HG03442 (cell line): ENCODE results near the gene EPC2.

Experiments
- ATAC-seq: cut with Tn5 transposase; IDR thresholded peaks from one replicate; pipeline ENCODE4 v1.9.1; 2021; ENCODE audit warnings: mild to moderate bottlenecking, moderate library complexity; ENCODE audit not compliant: unreplicated experiment

Gene EPC2

DNA sequence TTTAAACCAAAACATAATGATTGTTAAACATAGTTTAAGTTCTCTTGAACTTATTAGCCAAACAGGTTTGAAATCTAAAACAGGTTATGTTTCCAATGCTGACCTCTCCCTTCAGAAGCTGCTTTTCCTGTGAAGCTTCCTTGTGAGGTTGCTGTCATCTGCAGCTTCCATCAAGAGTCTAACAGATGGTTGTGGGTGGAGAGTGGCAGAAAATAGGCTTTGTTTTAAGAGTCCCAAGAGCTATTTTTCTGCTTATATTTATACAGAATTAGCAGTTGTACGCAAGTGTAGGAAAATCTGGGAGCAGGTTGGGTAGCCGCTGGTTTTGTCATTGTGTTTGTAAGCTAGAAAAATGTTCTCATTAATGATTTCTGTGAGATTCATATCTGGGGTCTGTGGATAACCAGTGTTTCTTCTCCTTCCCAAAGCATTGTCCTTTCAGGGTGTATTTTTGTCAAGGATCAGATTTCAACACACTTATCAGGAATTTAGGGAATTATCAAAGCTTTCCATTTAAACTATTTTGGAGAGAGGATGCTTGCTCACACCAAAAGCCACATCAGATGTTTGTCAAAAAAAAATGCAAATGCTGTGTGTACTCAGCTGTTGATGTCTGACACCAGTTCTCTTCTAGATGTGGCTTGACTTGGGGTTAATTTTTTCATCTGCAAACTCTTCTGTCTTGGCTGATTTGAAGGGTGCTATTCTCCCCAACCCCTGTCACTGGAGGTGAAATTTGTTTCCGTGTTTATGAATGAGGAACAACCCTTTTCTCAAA lies 152.4 kb downstream of the EPC2 start:
- no peak for ATAC-seq

DNA sequence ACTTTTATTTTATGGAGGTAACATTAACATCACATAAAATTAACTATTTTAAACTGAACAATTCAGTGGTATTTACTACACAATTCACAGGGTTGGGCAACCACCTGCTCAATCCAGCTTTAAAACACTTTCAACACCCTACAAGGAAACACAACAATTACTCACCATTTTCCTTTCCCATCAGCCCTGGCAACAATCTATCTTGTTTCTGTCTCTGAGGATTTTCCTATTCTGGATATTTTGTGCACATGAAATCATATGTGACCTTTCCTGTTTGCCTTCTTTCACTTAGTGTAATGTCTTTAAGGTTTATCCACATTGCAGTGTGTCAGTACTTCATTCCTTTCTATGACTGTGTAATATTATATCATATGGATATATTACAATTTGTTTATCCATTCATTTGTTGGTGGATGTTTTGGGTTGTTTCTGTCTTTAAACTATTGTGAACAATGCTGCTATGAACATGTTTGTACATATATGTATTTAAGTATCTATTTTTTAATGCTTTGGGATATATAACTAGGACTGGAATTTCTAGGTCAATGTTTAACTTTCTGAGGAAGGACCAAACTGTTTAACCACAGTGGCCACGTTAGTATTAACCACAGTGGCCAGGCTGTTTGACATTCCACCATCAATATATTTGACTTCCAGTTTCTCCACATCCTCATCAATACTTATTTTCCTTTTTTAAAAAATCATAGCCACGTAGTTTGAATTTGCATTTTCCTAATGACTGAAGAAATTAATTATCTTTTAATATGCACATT lies 158.1 kb downstream of the EPC2 start:
- ATAC-seq: no peak

DNA sequence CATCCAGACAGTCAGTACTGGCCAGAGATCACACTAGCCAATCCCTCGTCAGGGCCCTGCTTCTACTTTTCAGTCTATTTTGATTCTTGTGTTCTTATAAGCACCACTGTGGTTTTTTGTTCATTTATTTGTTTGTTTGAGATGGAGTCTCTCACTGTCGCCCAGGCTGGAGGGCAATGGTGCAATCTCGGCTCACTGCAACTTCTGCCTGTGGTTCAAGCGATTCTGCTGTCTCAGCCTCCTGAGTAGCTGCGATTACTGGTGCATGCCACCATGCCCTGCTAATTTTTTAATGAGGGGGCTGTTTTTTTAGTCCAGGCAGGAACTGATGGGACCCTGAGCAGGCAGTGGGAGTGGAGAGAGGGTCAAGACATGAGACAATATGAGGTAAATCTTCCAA lies 165.5 kb downstream of the EPC2 start:
- ATAC-seq: no peak

DNA sequence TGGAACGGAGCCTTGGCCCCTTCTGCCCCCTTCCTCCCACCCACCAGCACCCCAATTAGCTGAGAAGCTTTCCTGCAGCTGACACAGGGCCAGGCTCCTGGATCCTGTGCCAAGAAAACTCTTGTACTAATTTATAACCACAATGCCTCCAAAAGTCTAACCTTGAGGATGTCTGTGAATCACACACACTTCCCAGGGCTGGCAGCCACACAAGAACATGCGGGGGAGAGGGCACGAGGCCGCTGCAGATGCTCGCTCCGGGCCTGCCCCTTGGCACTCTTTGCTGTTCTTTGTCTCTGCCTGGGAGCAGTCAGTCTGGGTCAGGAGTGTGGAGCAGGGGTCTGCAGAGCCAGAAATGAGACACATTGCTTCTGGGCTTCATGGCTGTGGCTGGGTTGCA lies 167.8 kb downstream of the EPC2 start:
- ATAC-seq: no peak

DNA sequence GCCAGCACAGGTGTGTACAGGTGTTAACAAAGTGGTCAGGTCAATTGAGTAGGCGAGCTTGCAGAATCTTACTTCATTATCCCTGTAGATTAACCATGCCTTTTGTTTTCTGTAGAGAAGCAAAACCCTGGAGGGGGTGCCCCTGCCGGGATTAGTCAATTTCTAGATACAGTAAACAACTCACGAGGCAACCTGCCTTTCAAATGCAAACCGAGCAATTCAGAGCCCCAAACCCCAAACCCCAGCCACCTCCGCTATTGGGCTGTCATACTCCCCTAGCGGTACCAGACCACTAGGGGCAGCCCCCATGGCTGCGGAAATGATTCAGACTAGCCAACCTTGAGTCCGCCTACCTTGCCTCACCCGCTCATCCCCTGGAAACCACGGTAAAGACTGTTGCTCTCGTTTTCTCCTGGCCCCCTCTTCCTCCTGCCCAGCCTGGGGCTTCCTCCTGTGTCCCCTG lies 169.1 kb downstream of the EPC2 start:
- peak; percentile 99 for ATAC-seq

DNA sequence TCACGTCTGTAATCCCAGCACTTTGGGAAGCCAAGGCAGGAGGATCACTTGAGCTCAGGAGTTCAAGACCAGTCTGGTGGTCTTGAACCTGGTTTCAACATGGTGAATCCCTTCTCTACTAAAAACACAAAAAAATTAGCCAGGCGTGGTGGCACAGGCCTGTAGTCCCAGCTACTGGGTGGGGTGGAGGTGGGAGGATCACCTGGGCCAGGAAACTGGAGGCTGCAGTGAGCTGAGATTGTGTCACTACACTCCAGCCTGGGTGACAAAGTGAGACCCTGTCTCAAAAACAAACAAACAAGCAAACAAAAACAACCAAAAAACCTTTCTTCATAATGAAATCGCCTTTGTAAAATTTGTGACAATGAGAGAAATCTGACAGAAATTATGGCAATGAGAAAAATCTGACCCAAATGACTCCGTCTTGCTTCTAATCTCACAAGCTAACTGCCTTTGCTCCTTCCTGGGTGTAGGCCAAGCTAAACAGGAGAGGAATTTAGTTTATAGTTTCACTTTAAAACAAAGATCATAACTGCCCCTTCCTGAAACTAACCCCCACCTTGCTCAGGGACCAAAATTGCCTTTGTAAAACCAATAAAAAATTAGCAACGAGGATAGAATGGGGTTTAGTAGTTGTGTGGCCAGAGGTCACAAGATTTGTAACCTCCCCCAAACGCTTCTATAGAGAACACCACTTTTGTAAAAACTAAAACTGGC lies 169.8 kb downstream of the EPC2 start:
- ATAC-seq: no peak

DNA sequence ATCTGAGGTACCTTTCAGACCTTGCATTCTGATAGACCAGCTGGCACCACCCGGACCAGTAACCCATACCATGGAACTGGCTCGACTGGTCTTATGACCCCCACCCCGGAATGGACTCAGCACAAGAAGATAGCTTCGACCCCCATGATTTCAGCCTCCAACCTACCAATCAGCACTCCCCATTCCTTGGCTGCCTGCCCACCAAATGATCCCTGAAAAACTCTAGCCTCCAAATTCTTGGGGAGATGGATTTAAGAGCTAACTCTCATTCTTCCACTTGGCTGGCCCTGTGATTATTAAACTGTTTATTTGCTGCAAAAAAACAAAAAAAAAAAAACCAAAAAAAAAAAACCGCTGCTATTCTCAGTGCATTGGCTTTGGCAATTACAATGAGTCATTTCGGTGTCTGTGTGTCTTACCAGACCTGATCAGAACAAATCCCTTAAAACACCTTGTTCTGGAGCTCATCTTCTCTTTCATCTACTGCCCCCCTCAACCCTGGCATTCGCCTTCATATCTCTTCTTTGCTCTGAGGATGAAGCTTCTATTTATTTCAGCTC lies 170.4 kb downstream of the EPC2 start:
- ATAC-seq: no peak

DNA sequence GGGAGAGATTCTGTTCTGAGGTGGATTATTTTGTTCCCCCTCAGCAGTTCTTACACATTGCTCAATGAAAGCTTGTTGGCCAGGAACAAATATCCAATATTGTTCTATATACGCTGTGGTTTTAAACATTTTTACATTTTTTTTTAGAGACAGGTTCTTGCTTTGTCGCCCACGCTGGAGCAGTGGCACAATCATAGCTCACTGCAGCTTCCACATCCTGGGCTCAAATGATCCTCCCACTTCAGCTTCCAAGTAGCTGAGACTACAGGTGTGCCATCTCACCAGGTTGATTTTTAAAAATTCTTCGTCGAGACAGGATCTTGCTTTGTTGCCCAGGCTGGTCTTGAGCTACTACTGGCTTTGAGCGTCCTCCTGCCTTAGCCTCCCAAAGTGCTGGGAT lies 171.6 kb downstream of the EPC2 start:
- no peak for ATAC-seq

DNA sequence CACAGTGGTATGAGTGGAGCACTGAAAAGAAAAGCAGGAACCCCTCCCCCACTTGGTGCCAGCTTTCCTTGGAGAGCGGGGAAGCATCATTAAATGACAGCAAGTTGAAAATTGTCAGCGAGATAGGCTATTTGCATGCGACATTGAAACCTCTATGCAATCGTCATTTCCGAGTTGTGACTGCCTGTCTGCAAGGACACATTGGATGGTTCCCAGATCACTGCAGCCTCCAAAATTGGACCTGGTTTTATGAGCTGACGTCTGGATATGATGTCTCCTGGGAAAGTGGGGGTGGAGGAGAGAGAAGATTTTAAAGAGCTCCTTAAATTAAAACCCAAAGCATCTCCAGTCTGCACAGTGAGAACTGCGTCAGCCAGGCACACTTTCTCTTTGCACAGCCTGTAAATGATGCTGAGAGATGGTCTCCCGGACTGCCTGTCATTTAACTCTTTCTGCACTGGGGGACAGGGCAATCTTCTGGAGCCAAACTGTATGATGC lies 172.7 kb downstream of the EPC2 start:
- ATAC-seq: no peak

DNA sequence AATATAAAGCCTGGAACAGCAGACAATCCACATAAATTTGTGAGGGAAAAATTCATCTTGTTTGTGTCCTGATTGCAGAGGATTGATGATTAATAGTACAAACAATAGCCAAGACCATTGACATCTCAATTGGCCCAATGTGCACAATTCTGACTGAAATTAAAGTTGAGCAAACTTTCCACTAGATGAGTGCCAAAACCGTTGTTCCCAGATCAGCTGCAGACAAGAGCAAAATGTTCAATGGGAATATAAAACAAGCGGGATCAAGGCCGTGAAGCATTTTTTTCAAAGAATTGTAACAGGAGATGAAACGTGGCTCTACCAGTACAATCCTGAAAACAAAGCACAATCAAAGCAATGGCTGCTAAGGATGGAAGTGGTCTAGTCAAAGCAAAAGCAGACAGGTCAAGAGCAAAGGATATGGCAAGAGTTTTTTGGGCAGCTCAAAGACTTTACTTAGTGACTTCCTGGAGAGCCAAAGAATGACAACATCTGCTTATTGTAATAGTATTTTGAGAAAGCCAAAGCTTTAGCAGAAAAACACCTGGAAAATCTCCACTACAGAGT lies 174.6 kb downstream of the EPC2 start:
- ATAC-seq: no peak

DNA sequence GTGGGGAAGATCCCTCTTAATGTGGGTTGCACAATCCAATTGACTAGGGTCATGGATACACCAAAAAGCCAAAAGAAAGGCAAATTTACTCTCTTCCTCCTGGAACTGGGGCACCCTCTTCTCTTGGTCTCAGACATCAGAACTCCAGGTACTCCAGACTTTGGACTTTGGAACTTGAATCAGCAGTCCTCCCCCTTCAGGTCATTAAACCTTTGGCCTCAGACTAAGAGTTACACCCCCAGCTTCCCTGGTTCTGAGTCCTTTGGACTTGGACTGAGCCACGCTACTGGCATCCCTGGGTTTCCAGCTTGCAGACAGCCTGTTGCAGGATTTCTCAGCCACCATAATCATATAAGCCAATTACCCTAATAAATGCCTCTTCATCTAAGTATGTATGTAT lies 179.6 kb downstream of the EPC2 start:
- no peak for ATAC-seq

DNA sequence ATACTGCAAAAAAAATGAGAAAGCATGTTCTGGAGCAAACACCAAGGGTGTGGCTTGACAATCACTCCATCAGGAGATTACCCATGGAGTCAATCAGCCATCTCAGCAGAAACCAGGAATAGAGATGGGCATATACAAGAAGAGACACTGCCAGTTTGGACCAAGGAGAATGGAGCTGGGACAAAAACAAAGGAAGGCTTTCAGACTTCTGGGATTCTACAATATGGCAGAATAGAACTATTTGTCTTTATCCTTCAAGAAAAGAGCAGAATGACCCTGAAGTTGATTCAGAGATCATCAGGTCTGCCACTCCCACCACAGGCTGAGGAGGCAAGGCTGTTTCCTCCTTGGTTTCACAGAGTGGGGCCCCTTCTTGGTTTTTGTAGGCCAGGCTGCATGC lies 182.2 kb downstream of the EPC2 start:
- ATAC-seq: no peak

DNA sequence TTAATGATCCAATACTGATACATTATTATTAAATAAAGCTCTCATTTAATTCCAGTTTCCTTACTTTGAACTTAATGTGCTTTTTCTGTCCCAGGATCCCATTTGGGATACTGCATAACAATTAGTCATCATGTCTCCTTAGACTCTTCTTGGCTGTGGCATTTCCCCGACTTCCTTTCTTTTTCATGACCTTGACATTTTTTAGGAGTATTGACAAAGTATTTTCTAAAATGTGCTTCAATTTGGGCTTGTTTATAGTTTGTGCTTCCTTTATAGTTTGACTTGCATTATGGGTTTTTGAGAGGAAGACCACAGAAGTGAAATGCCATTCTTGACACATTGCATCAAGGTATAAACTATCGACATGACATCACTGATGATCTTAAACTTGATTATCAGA lies 184.4 kb downstream of the EPC2 start:
- ATAC-seq: no peak

DNA sequence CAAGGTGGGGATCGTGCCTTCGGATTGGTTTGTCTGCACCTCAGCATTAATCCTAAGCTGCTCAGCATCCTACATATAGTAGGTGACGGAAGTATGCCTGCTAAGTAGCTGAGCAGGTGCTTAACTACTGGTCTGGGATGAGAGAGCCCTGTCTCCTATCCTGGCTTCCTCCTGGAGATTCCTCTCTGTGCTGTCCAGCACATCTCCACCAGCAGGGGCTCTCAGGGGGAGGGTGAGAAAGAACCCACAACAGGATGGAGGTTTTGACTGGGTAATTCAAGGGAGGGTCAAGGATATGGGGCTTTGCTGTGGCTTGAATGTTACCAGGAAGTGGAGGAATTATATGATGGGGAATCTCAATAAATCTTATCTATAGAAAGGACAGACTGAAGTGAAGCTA lies 185.1 kb downstream of the EPC2 start:
- ATAC-seq: no peak

DNA sequence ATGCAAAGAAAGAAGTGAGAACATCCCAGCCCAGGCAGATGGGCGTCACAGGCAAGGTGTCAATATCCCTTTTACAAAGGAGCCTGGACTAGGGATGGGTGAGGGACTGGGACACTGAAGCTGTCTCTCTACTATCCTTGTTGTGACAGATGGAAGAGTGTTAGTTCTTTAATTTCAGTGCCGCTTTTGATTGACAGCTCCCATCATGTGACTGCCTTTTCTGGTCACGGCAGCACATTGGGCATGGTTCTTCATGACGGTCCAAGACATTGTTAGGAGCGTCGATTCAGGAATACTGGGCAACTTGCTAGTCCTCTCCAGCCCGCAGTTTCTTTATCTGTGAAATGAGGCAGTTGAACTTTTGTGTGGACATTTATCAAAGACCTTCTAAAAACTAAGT lies 188.1 kb downstream of the EPC2 start:
- no peak for ATAC-seq
